Stomach (tissue), 9 donors: Measurements from ENCODE around the gene IQGAP3. TPM values are rescaled to one million over a fixed set of nuclear protein-coding genes. Genes with fewer than 3 reads are reported as not detected.

Experiments used
- DNase-seq, 2 donors: peaks; one replicate each; pipeline versions ENCODE4 v3.0.0 to v3.0.0-alpha.2; 2013 to 2019
- H3K27ac ChIP-seq, 5 donors: fragments of 200-600 bp in 4 of 5; sonication (generic) in 4 of 5; one replicate each; pipeline ENCODE4 v1.5.1; 2013 to 2019; ENCODE audit warnings: mild to moderate bottlenecking in 1 of 5, moderate library complexity in 1 of 5
- H3K27me3 ChIP-seq, 3 donors: fragments of 200-600 bp; sonication (generic); one replicate each; pipeline ENCODE4 v1.5.1; 2017 to 2019; ENCODE audit warnings: mixed run types in 1 of 3
- H3K36me3 ChIP-seq, 4 donors: fragments of 200-600 bp; sonication (generic); 1 replicate in 3 of 4; 2 replicates in 1 of 4; pipeline ENCODE4 v1.5.1; 2016 to 2019
- H3K4me1 ChIP-seq, 4 donors: fragments of 200-600 bp; sonication (generic); one replicate each; pipeline ENCODE4 v1.5.1; 2016 to 2019
- H3K4me3 ChIP-seq, 4 donors: fragments of 200-600 bp; sonication (generic) in 3 of 4; one replicate each; pipeline ENCODE4 v1.5.1; 2016 to 2019; ENCODE audit warnings: mild to moderate bottlenecking in 1 of 4
- H3K9me3 ChIP-seq, 4 donors: fragments of 200-600 bp; sonication (generic); one replicate each; pipeline ENCODE4 v1.5.1; 2016 to 2019
- CTCF ChIP-seq, 7 experiments: fragments of 450-650 bp in 4 of 7; fragments of 200-600 bp in 3 of 7; sonication (generic) in 3 of 7; IDR thresholded peaks; one replicate each; pipeline ENCODE4 v1.5.1; 2016 to 2019; ENCODE audit warnings: antibody characterized with exemption in 7 of 7, control low read depth in 2 of 7, mild to moderate bottlenecking in 1 of 7
- EP300 ChIP-seq: sonication (generic); formaldehyde crosslinking; IDR thresholded peaks from one replicate; pipeline ENCODE4 v1.6.1; 2017; ENCODE audit warnings: antibody characterized with exemption
- POLR2A ChIP-seq, 4 donors: fragments of 450-650 bp; IDR thresholded peaks; one replicate each; pipeline ENCODE4 v1.6.1; 2016; ENCODE audit warnings: antibody characterized with exemption in 4 of 4, control low read depth in 2 of 4, mild to moderate bottlenecking in 1 of 4, moderate library complexity in 1 of 4
- POLR2AphosphoS5 ChIP-seq, 3 donors: sonication (generic); formaldehyde crosslinking; IDR thresholded peaks; one replicate each; pipeline ENCODE4 v1.6.1; 2016; ENCODE audit warnings: antibody characterized with exemption in 3 of 3
- WGBS, 5 donors: extraction: QIAGEN DNeasy Blood & Tissue Kit in 3 of 5; methylation state at CpG; one replicate each; pipeline versions ENCODE4 v1.1.5 to v1.1.7; 2013 to 2018; 5-methylcytosine and 5-hydroxymethylcytosine counted together
- intact Hi-C: fragments of 100-400 bp; cut with DNase I; formaldehyde crosslinking; loops from one replicate; pipeline ENCODE4 v1.15.1; 2023; ENCODE audit warnings: low total_unique reads
- polyA plus RNA-seq, 3 donors: library from polyadenylated mRNA; stranded (reverse); fragments of 200-250 nt; gene quantifications; one replicate each; pipeline ENCODE4 v1.2.3, GENCODE V29; 2013
- total RNA-seq, 5 donors: library from RNA; depleted of rRNA; stranded (reverse); fragments of >200 nt; gene quantifications; one replicate each; pipeline versions ENCODE4 v1.1.0 to v1.2.3, GENCODE V29; 2014 to 2016
- donor health status: healthy with polysubstance abuse.
- donor health status: Bipolar disorder and iron deficiency.
- donor health status: healthy.

Gene IQGAP3
- total and polyA plus RNA-seq, 8 donors = 1.2 to 22.2 (median 9.3) TPM

- no peak for DNase-seq
- H3K4me1 ChIP-seq = no peaks in the 10 kb centered on the region
- TF ChIP-seq EP300 = no peak
- no peak for TF ChIP-seq CTCF (IDR thresholded peaks at IDR 0.05)
- TF ChIP-seq POLR2A (IDR thresholded peaks at IDR 0.05) = no peak
- TF ChIP-seq POLR2AphosphoS5 (IDR thresholded peaks at IDR 0.05) = no peak
Measured at GRCh38 chr1:156544592-156545102, 27.7 kb downstream of the IQGAP3 start.

GRCh38 chr1:156543066-156543465, 29.3 kb downstream of the IQGAP3 start:
- TF ChIP-seq POLR2A (IDR thresholded peaks at IDR 0.05) (no peak), POLR2AphosphoS5 (IDR thresholded peaks at IDR 0.05) (no peak)
- 69 to 94% (median 88%) methylated on average over 1 of the region's 1 CpG for WGBS, 5 donors
- H3K9me3 ChIP-seq = no peaks in the 10 kb centered on the region
- H3K4me1 ChIP-seq = no peaks in the 10 kb centered on the region
- H3K27ac ChIP-seq = no peak overlapping the region
- H3K27me3 ChIP-seq = no peaks in the 10 kb centered on the region
- intact Hi-C loops = no loop called here
- no peak overlapping the region for H3K4me3 ChIP-seq
- peaks cover 0 to 6% (median 0%) of the 10 kb centered on the region in 4 donors for H3K36me3 ChIP-seq
- no peak for DNase-seq

More at GRCh38 chr1:156544592-156545102, 27.7 kb downstream of the IQGAP3 start:
- Histone ChIP-seq H3K4me3 (no peak overlapping the region), H3K27me3 (no peaks in the 10 kb centered on the region), H3K27ac (no peak overlapping the region), H3K36me3 (peaks cover 0 to 11% (median 0%) of the 10 kb centered on the region in 4 donors), H3K9me3 (no peaks in the 10 kb centered on the region)
- 95 to 98% (median 97%) methylated on average over 3 of the region's 3 CpGs for WGBS, 5 donors
- intact Hi-C loops = no loop called here

GRCh38 chr1:156540955-156541354, 31.4 kb downstream of the IQGAP3 start:
- Histone ChIP-seq H3K36me3 (peaks cover 0 to 6% (median 0%) of the 10 kb centered on the region in 4 donors), H3K27me3 (no peaks in the 10 kb centered on the region), H3K4me1 (no peaks in the 10 kb centered on the region), H3K4me3 (no peak overlapping the region), H3K9me3 (no peaks in the 10 kb centered on the region), H3K27ac (no peak overlapping the region)
- 92 to 100% (median 93%) methylated on average over 2 of the region's 2 CpGs for WGBS, 5 donors
- TF ChIP-seq CTCF (IDR thresholded peaks at IDR 0.05) (no peak), POLR2A (IDR thresholded peaks at IDR 0.05) (no peak), EP300 (no peak), POLR2AphosphoS5 (IDR thresholded peaks at IDR 0.05) (no peak)
- intact Hi-C loops = no loop called here
- DNase-seq = no peak

- Histone ChIP-seq H3K9me3 (no peaks in the 10 kb centered on the region), H3K27me3 (no peaks in the 10 kb centered on the region), H3K4me3 (no peak overlapping the region), H3K4me1 (no peaks in the 10 kb centered on the region), H3K36me3 (peaks cover 0 to 15% (median 0%) of the 10 kb centered on the region in 4 donors), H3K27ac (no peak overlapping the region)
- 84 to 97% (median 89%) methylated on average over 3 to 4 of the region's 4 CpGs for WGBS, 5 donors
- TF ChIP-seq CTCF (IDR thresholded peaks at IDR 0.05) (no peak), EP300 (no peak), POLR2AphosphoS5 (IDR thresholded peaks at IDR 0.05) (no peak), POLR2A (IDR thresholded peaks at IDR 0.05) (no peak)
- intact Hi-C loops = no loop called here
- no peak for DNase-seq
Measured at GRCh38 chr1:156539818-156540355, 32.5 kb downstream of the IQGAP3 start.
